ENCODE measurements around the gene SLC6A3.

The SLC6A3 gene

DNA sequence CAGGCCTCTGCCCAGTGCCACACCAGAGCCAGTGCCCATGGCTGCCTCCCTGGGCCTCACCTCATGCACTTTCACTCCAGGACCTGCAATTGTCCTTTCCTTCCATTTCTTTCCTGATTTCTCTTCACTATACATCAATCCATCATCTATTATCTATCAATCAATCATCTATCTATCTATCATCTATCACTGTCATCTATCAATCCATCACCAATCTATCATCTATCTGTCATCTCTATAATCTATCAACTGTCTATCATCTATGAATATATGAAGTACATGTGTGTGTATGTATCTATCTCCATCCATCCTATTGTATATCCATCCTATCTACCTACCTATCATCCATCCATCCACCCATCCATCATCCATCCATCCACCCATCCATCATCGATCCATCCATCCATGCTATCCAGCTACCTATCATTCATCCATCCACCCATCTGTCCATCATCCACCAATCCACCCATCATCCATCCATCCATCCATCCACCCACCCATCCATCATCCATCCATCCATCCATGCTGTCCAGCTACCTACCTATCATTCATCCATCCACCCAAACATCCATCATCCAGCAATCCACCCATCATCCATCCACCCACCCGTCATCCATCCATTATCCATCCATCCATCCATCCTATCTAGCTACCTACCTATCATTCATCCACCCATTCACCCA, 26.9 kb downstream of the SLC6A3 start:
- Histone ChIP-seq H4K20me1 (ENCODE audit: insufficient read depth, low read length, poor library complexity, severe bottlenecking) (no peaks in the 10 kb centered on the region), H3F3A (ENCODE audit: low read depth) (no peaks in the 10 kb centered on the region), H3K9me3 (ENCODE audit: insufficient read depth, low read depth, low read length) (peaks cover 3% of the 10 kb centered on the region; the same call in 1 of the 2 replicates), H3K9ac (ENCODE audit: low read depth, low read length, poor library complexity, severe bottlenecking) (no peak overlapping the region), H3K36me3 (ENCODE audit: insufficient read depth, low read length) (no peaks in the 10 kb centered on the region), H3K27me3 (ENCODE audit: insufficient read depth, low read length, poor library complexity, severe bottlenecking) (no peaks in the 10 kb centered on the region), H3K4me3 (ENCODE audit: low read length, poor library complexity, severe bottlenecking) (no peak overlapping the region), H3K4me1 (ENCODE audit: insufficient read depth, low read length, poor library complexity, severe bottlenecking) (no peaks in the 10 kb centered on the region), H2AFZ (ENCODE audit: low read length) (no peak overlapping the region), H3K4me2 (ENCODE audit: low read depth, low read length, poor library complexity, severe bottlenecking) (no peak overlapping the region), H3K79me2 (ENCODE audit: insufficient read depth, low read length) (no peaks in the 10 kb centered on the region), H3K9me2 (replicated peaks; ENCODE audit: low read depth, low read length) (no peaks in the 10 kb centered on the region)
- no peak for TF ChIP-seq EZH2phosphoT487 (IDR thresholded peaks at IDR 0.05; ENCODE audit: borderline replicate concordance)
- TF ChIP-seq, protein P1, sequence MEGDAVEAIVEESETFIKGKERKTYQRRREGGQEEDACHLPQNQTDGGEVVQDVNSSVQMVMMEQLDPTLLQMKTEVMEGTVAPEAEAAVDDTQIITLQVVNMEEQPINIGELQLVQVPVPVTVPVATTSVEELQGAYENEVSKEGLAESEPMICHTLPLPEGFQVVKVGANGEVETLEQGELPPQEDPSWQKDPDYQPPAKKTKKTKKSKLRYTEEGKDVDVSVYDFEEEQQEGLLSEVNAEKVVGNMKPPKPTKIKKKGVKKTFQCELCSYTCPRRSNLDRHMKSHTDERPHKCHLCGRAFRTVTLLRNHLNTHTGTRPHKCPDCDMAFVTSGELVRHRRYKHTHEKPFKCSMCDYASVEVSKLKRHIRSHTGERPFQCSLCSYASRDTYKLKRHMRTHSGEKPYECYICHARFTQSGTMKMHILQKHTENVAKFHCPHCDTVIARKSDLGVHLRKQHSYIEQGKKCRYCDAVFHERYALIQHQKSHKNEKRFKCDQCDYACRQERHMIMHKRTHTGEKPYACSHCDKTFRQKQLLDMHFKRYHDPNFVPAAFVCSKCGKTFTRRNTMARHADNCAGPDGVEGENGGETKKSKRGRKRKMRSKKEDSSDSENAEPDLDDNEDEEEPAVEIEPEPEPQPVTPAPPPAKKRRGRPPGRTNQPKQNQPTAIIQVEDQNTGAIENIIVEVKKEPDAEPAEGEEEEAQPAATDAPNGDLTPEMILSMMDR (conservative IDR thresholded peaks at IDR 0.05; ENCODE audit: low read length): no peak

DNA sequence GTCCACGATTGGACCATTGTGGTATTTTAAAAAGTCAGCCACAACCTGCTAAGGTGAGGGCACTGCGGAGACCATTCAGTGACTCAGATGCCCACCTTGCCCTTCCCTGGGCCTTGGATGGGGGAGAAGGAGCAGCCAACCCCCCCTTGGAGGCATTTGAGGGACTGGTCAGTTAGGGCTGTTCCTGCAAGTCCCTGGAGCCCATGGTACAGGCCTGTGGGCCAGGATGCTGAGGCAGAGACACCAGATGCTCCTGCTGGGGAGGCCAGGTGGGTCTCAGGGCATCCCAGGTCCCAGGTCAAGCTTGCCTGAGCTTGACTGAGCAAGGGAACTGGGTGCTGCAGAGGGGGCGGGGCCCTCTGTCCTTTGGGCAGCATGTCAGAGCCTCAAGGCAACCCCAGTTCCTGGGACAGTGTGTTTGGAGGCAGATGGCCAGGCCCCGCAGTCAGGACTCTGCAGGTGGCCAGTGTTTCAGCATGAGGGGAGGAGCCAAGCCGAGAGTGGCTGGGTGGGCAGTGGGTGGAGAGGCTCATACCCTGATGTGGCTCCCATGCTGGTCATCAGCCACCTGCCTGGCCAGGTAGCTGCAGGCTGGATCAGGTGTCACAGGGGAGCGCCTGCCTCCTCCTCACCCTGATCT, 27.5 kb downstream of the SLC6A3 start:
- Histone ChIP-seq H3K4me1 (ENCODE audit: insufficient read depth, low read length, poor library complexity, severe bottlenecking) (no peaks in the 10 kb centered on the region), H3K36me3 (ENCODE audit: insufficient read depth, low read length) (no peaks in the 10 kb centered on the region), H3K79me2 (ENCODE audit: insufficient read depth, low read length) (no peaks in the 10 kb centered on the region), H3K9ac (ENCODE audit: low read depth, low read length, poor library complexity, severe bottlenecking) (no peak overlapping the region), H3F3A (ENCODE audit: low read depth) (no peaks in the 10 kb centered on the region), H2AFZ (ENCODE audit: low read length) (no peak overlapping the region), H3K27me3 (ENCODE audit: insufficient read depth, low read length, poor library complexity, severe bottlenecking) (no peaks in the 10 kb centered on the region), H3K9me3 (ENCODE audit: insufficient read depth, low read depth, low read length) (peaks cover 3% of the 10 kb centered on the region; the same call in 1 of the 2 replicates), H3K9me2 (replicated peaks; ENCODE audit: low read depth, low read length) (no peaks in the 10 kb centered on the region), H3K4me3 (ENCODE audit: low read length, poor library complexity, severe bottlenecking) (no peak overlapping the region), H3K4me2 (ENCODE audit: low read depth, low read length, poor library complexity, severe bottlenecking) (no peak overlapping the region), H4K20me1 (ENCODE audit: insufficient read depth, low read length, poor library complexity, severe bottlenecking) (no peaks in the 10 kb centered on the region)
- TF ChIP-seq, protein P1 (conservative IDR thresholded peaks at IDR 0.05; ENCODE audit: low read length): no peak
- no peak for TF ChIP-seq EZH2phosphoT487 (IDR thresholded peaks at IDR 0.05; ENCODE audit: borderline replicate concordance)

DNA sequence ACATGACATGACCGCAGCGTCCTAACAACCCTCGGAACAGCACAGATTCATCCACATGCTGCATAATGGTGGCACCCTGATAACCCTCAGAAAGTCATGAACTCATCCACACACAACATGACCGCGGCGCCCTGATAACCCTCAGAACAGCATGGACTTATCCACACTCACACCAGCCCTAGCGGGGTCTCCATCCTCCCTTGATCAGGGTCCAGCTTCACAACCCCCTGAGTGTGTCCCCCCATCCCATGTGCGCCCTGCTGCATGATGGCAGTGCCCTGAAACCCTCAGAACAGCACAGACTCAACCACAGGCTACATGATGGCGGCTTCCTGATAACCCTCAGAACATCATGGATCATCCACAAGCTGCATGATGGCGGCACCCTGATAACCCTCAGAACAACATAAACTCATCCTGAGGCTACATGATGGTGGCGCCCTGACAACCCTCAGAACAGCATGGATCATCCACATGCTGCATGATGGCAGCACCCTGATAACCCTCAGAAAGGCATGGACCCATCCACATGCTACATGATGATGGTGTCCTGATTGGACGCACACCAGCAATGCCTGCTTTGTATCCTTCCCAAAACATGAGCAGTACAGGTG, 28.3 kb downstream of the SLC6A3 start:
- TF ChIP-seq, protein P1 (conservative IDR thresholded peaks at IDR 0.05; ENCODE audit: low read length): no peak
- no peak for TF ChIP-seq EZH2phosphoT487 (IDR thresholded peaks at IDR 0.05; ENCODE audit: borderline replicate concordance)
- no peaks in the 10 kb centered on the region for H4K20me1 ChIP-seq (ENCODE audit: insufficient read depth, low read length, poor library complexity, severe bottlenecking)
- no peak overlapping the region for H3K9ac ChIP-seq (ENCODE audit: low read depth, low read length, poor library complexity, severe bottlenecking)
- H3K27me3 ChIP-seq (ENCODE audit: insufficient read depth, low read length, poor library complexity, severe bottlenecking): no peaks in the 10 kb centered on the region
- H3K4me2 ChIP-seq (ENCODE audit: low read depth, low read length, poor library complexity, severe bottlenecking): no peak overlapping the region
- no peaks in the 10 kb centered on the region for H3K4me1 ChIP-seq (ENCODE audit: insufficient read depth, low read length, poor library complexity, severe bottlenecking)
- H2AFZ ChIP-seq (ENCODE audit: low read length): no peak overlapping the region
- H3F3A ChIP-seq (ENCODE audit: low read depth): no peaks in the 10 kb centered on the region
- H3K79me2 ChIP-seq (ENCODE audit: insufficient read depth, low read length): no peaks in the 10 kb centered on the region
- H3K36me3 ChIP-seq (ENCODE audit: insufficient read depth, low read length): no peaks in the 10 kb centered on the region
- peaks cover 3% of the 10 kb centered on the region; the same call in 1 of the 2 replicates for H3K9me3 ChIP-seq (ENCODE audit: insufficient read depth, low read depth, low read length)
- no peak overlapping the region for H3K4me3 ChIP-seq (ENCODE audit: low read length, poor library complexity, severe bottlenecking)
- no peaks in the 10 kb centered on the region for H3K9me2 ChIP-seq (replicated peaks; ENCODE audit: low read depth, low read length)
